ENCODE results near the gene FNBP1. TPM values are rescaled to one million over a fixed set of nuclear protein-coding genes. Genes with fewer than 3 reads are reported as not detected.
A peak's percentile ranks its signal among the peaks of the same experiment; 100 is the strongest.

FNBP1 gene
- polyA plus RNA-seq, 1 of the 3 experiments (the other 2 are of a cell fraction): 11.0 TPM

DNA sequence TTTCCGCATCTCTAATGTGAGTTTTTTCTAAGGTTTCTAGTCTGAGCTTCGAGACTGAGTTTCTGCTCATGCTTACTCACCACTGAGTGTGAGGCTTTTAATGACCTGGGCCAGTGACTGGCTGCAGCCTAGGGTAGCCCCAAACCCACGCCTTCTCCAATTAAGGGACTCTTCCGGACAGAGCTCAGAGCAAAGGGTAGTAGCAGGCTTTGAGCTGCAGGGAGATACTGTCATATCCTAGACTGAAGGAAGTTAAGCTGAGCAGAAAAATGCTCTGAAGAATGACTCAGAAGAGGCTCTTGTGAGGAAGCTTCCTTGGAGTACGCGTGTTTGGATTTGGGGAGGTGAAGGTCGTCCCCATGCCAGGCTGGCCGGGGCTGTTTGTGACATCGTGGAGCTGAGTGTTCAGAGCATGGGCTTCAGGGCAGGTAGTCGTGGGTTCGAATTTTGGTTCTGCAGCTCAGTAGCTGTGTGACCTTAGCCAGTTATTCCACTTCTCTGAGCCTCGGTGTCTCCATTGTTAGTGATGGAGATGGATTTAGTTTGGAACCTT lies 204.2 kb downstream of the FNBP1 start:
- 63% methylated on average over 12 of the region's 12 CpGs for WGBS (ENCODE audit: low lambda C conversion rate)
- Histone ChIP-seq H3F3A (replicated peaks; ENCODE audit: insufficient read depth) (peaks cover 17% of the 10 kb centered on the region), H3K9ac (no peak overlapping the region), H4K20me1 (ENCODE audit: insufficient read depth) (no peaks in the 10 kb centered on the region), H3K9me3 (no peaks in the 10 kb centered on the region), H3K4me2 (peak overlapping the region; percentile 58), H3K27ac (ENCODE audit: low read depth in 2 of 2, low read length in 1 of 2) (peak overlapping the region in 1 of 2 experiments; percentile 61; a peak in 3 of 4 replicates), H3K36me3 (replicated peaks in 1 of 2; ENCODE audit: control insufficient read depth in 1 of 2, insufficient read depth in 2 of 2, low read length in 1 of 2) (no peaks in the 10 kb centered on the region), H3K79me2 (ENCODE audit: insufficient read depth) (peaks cover 28% of the 10 kb centered on the region), H3K9me2 (no peaks in the 10 kb centered on the region), H2AFZ (ENCODE audit: low read depth) (no peak overlapping the region), H3K27me3 (ENCODE audit: insufficient read depth) (no peaks in the 10 kb centered on the region), H3K4me1 (ENCODE audit: control insufficient read depth in 1 of 2, insufficient read depth in 2 of 2, low read depth in 1 of 2, low read length in 1 of 2) (peaks cover 17 to 42% of the 10 kb centered on the region in 2 experiments), H3K4me3 (ENCODE audit: low read depth in 2 of 2, low read length in 1 of 2) (no peak overlapping the region)
- CTCF ChIA-PET: interaction anchor here (0.9 to 1.3 kb wide), 2 partner anchors 47 to 202 kb away, joined by 3 to 5 read pairs; no protein-coding TSS in a partner anchor
- POLR2A ChIA-PET: interaction anchor here (0.7 kb wide), 1 partner anchor 10 kb away, joined by 3 read pairs; no protein-coding TSS in a partner anchor
- TF ChIP-seq, protein P1, sequence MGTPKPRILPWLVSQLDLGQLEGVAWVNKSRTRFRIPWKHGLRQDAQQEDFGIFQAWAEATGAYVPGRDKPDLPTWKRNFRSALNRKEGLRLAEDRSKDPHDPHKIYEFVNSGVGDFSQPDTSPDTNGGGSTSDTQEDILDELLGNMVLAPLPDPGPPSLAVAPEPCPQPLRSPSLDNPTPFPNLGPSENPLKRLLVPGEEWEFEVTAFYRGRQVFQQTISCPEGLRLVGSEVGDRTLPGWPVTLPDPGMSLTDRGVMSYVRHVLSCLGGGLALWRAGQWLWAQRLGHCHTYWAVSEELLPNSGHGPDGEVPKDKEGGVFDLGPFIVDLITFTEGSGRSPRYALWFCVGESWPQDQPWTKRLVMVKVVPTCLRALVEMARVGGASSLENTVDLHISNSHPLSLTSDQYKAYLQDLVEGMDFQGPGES (IDR thresholded peaks at IDR 0.05; ENCODE audit: low read depth, low read length): no peak
- TF ChIP-seq JUND (IDR thresholded peaks at IDR 0.05) (0 out of 2 replicates have a peak, but pooled peaks have one; percentile 17), USF2 (IDR thresholded peaks at IDR 0.05; ENCODE audit: borderline replicate concordance, low read depth, low read length) (no peak), GABPA (IDR thresholded peaks at IDR 0.05; ENCODE audit: low read depth) (0 out of 2 replicates have a peak, but pooled peaks have one; percentile 21), FOXM1 (IDR thresholded peaks at IDR 0.05; ENCODE audit: low read depth) (no peak), CHD2 (IDR thresholded peaks at IDR 0.05; ENCODE audit: low read length, partially characterized antibody) (no peak), YY1 (IDR thresholded peaks at IDR 0.05; ENCODE audit: low read depth) (no peak), NFIC (IDR thresholded peaks at IDR 0.05; ENCODE audit: borderline replicate concordance) (no peak), SIN3A (IDR thresholded peaks at IDR 0.05; ENCODE audit: borderline replicate concordance, low read depth, low read length) (no peak), RAD21 (IDR thresholded peaks at IDR 0.05; ENCODE audit: low read length) (no peak), FOSL2 (IDR thresholded peaks at IDR 0.05; ENCODE audit: borderline replicate concordance, low read depth) (peak; percentile 52; the same call in 1 of the 2 replicates), POLR2AphosphoS5 (IDR thresholded peaks at IDR 0.05; ENCODE audit: low read depth, low read length) (peak; percentile 26; the same call in 1 of the 2 replicates), RCOR1 (IDR thresholded peaks at IDR 0.05; ENCODE audit: low read length) (no peak), TCF12 (IDR thresholded peaks at IDR 0.05) (peak; percentile 37; the same call in 1 of the 2 replicates), TEAD4 (IDR thresholded peaks at IDR 0.05; ENCODE audit: borderline replicate concordance, insufficient read depth) (no peak), RFX5 (IDR thresholded peaks at IDR 0.05; ENCODE audit: low read length) (no peak), MXI1 (IDR thresholded peaks at IDR 0.05; ENCODE audit: low read depth, low read length) (no peak), PBX3 (IDR thresholded peaks at IDR 0.05) (0 out of 2 replicates have a peak, but pooled peaks have one; percentile 33), EZH2phosphoT487 (IDR thresholded peaks at IDR 0.05; ENCODE audit: borderline replicate concordance, low read depth) (no peak), FOXJ3 (CRISPR knock-in tag; IDR thresholded peaks at IDR 0.05) (no peak)
- TF ChIP-seq, protein P2, sequence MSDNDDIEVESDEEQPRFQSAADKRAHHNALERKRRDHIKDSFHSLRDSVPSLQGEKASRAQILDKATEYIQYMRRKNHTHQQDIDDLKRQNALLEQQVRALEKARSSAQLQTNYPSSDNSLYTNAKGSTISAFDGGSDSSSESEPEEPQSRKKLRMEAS (IDR thresholded peaks at IDR 0.05; ENCODE audit: low read depth): peak; percentile 82
- no peak for DNase-seq

Small RNAs within 50 kb of the gene (small RNA-seq; reads per million reads assigned to genes)
- gene MIR6855: 0 to 1.9 (median 0) reads per million in 7 experiments

Other genes starting within 250 kb of the FNBP1 start
- 37.4 and 50.2 TPM in 2 replicates for gene TOR1B, start 240.0 kb downstream of the FNBP1 start, polyA plus RNA-seq (2012; rRNA removed)
- 85.3 and 120 TPM in 2 replicates for gene TOR1A, start 219.1 kb downstream of the FNBP1 start, polyA plus RNA-seq (2012; rRNA removed)
- gene C9orf78, start 207.9 kb downstream of the FNBP1 start, polyA plus RNA-seq (2012; rRNA removed): 59.2 and 70.8 TPM in 2 replicates
- 17.7 and 22.5 TPM in 2 replicates for gene USP20, start 207.7 kb downstream of the FNBP1 start, polyA plus RNA-seq (2012; rRNA removed)
- 23.0 and 29.9 TPM in 2 replicates for gene GPR107, start 10.7 kb upstream of the FNBP1 start, polyA plus RNA-seq (2012; rRNA removed)
- gene NCS1, start 129.2 kb upstream of the FNBP1 start, polyA plus RNA-seq (2012; rRNA removed): 40.6 and 52.9 TPM in 2 replicates
- 0.15 and 0.28 TPM in 2 replicates for gene HMCN2, start 222.6 kb upstream of the FNBP1 start, polyA plus RNA-seq (2012; rRNA removed)